Choroid plexus epithelial cell (primary cell): ENCODE data around the gene LSS.
A peak's percentile ranks its signal among the peaks of the same experiment; 100 is the strongest.
"Not testable (repeated sequence)": the region's sequence is repeated elsewhere in the genome, so short reads cannot be mapped to it uniquely, and the experiment has no call there.

Experiments
- DNase-seq: peaks from one replicate; pipeline ENCODE4 v3.0.0-alpha.2; 2010; ENCODE audit warnings: low read depth
- H3K4me3 ChIP-seq: 2 replicates; pipeline ENCODE4 v1.5.1; 2011; ENCODE audit warnings: low read depth, mild to moderate bottlenecking, control low read depth, low read length, moderate library complexity
- TF ChIP-seq, protein P1 (sequence below): conservative IDR thresholded peaks from 2 replicates; pipeline ENCODE4 v1.5.1; 2011; ENCODE audit warnings: low read depth, mild to moderate bottlenecking, control low read depth, inconsistent platforms, low read length, moderate library complexity

The LSS gene

DNA sequence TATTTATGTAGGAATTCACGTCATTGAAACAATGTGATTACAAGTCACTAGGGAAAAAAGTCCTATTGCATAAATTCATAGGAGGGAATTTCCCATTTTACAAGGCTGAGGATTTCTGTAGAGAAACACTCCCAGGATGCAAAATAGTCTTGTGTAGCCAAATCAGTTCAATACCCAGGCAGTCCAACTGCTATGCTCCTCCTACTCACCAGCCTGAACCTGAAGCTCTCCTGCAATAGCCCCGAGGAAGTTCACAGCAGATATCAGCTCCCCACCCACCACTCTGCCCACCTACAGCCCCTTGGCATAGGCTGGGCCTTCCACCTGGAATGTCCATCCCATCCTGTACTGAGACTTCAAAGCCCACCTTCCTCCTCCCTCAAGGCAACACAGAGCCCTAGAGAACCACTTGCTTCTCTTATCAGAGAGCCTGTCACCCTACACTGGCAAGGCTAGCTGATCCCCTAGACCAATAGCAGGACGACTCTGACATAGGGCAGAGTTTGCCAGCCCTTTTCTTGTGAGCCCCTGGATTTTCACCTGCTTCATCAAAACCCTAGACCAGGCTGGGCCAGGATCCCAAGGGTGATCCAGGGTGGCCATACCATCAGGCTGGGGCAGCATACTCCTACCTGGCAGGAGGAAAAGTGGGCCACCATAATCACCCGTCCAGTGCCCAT lies 1.5 kb downstream of the LSS start:
- TF ChIP-seq, protein P1, sequence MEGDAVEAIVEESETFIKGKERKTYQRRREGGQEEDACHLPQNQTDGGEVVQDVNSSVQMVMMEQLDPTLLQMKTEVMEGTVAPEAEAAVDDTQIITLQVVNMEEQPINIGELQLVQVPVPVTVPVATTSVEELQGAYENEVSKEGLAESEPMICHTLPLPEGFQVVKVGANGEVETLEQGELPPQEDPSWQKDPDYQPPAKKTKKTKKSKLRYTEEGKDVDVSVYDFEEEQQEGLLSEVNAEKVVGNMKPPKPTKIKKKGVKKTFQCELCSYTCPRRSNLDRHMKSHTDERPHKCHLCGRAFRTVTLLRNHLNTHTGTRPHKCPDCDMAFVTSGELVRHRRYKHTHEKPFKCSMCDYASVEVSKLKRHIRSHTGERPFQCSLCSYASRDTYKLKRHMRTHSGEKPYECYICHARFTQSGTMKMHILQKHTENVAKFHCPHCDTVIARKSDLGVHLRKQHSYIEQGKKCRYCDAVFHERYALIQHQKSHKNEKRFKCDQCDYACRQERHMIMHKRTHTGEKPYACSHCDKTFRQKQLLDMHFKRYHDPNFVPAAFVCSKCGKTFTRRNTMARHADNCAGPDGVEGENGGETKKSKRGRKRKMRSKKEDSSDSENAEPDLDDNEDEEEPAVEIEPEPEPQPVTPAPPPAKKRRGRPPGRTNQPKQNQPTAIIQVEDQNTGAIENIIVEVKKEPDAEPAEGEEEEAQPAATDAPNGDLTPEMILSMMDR, result no peak
- peak; percentile 88 for DNase-seq
- H3K4me3 ChIP-seq, result peak overlapping the region; percentile 95

DNA sequence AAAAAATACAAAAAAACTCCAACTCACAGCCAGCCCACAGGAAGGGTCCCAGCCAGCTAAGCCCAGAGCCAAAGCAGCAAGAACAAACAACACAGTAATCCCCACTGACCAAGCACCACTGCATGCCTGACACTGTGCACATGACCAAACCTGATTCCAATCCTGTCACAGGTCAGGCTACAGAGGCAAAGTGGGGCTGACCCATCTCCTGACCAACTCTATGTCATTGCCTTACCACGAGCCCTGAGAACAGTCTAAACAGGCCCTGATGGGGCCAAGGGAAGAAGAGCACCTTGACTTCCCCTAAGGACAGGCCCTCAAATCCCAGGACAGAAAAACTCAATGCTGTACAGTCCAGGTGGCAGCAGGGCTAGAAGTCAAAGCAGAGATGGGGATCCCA lies 2.4 kb downstream of the LSS start:
- peak; percentile 64 for DNase-seq
- TF ChIP-seq, protein P1, result no peak
- peak overlapping the region; percentile 95 for H3K4me3 ChIP-seq

DNA sequence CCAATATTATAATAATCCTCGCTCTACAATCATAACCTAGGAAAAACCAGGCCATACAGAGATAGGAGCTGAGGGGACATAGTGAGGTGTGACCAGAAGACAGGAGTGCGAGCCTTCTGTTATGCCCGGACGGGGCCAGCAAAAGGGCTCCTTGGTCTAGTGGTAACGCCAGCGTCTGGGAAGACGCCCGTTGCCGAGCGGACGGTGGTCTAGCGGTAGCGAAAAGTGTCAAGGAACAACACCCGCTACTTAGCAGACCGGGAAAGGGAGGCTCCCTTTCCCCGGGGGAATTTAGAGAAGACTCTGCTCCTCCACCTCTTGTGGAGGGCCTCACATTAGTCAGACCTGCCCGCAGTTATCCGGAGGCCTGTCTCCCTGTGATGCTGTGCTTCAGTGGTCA lies 4.9 kb downstream of the LSS start:
- DNase-seq, H3K4me3 ChIP-seq: not testable (repeated sequence)

DNA sequence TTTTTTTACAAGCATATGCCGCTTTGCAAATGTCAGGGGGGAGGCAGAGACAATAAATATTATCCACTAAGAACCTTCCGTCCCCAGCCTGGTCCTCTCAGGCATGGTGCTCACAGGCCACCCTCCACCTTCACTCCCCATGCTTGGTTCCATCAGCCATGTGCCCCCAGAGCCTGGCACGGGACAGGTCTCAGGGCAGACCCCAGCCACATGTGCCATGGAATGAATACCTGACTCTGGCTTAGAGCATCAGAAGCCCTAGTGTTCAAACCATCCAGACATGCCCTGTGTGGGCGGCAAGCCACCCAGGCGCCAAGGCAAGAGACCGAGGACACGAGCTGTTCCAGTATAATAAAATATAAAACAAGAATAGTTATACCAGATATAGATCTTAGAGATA lies 5.4 kb downstream of the LSS start:
- DNase-seq, result no peak
- H3K4me3 ChIP-seq, result no peak overlapping the region
- TF ChIP-seq, protein P1, result no peak

DNA sequence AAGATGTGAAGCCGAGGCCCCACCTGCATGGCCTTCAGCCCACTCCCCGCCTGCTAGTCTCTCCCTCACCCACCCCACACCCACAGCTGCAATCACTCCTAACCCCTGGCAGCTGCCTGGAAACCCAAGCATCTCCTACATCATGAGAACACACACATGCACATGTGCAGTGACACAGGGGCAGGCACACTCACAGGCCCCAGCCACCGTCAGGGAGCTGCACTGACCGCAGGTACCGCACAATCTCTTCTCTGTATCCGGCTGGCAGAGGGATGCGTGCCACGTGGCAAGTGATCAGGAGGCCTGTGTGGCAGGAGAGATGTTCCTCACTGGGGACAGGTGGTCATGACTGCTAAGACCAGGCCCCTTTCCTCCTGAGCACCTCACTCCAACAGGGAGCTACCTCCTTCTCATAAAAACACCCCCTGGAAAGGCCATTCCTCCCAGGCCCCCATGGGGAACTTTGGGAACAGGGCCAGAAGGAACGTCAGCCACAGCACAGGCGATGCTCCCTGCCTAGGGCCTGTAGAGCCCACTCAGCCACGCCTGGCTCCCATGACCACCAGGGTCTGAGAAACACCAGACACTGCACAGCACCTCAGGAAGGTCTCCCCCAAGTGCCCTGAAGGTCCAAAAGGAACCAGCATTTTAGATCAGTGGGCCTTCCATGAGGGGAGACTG lies 6.0 kb downstream of the LSS start:
- no peak for DNase-seq
- TF ChIP-seq, protein P1, result no peak
- H3K4me3 ChIP-seq, result no peak overlapping the region

DNA sequence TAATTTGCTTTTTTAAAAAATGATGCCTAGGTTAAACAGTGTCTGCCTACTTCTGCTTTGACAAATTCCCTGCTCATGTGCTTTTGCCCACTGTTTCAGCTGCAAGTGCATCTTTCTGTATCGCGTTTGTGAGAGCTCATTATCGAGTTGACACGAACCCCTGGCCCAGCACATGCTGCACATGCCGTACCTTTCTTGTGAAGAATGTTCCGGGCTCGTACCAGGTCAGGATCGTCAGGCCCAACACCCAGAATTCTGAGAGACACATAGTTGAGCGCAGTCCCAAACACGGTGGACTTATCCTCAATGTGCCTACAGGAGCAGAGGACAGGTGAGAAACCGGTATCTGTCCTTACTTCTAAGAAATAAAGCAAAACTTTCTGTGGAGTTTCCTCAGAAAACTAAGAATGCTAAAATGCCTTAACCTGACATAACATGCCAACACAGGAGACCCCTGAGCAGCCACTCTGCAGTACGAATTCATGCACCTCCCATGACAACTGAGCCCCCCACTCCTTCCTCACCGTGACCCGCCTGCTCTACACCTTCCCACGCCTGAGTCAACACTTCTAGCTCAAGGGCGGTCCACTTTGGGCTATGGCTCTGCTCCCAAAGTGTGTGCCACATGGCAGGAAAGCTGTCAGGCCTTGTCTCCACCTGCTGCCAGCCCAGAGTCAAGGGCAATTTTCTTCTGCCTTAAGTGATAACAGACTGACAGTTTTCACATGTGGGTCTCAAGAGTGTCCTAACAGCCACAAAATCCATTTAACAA lies 6.7 kb downstream of the LSS start:
- TF ChIP-seq, protein P1, result no peak
- no peak overlapping the region for H3K4me3 ChIP-seq
- no peak for DNase-seq

DNA sequence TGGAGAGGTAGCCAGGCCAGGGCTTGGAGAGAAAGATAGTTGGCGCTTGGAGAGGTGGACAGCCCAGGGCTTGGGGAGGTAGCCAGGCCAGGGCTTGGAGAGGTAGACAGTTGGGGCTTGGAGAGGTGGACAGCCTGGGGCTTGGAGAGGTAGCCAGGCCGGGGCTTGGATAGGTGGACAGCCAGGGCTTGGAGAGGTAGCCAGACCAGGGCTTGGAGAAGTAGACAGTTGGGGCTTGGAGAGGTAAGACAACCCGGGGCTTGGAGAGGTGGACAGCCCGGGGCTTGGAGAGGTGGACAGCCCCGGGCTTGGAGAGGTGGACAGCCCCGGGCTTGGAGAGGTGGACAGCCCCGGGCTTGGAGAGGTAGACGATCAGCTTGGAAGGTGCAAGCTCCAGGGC lies 7.7 kb downstream of the LSS start:
- no peak overlapping the region for H3K4me3 ChIP-seq
- TF ChIP-seq, protein P1, result no peak
- DNase-seq, result no peak
